Mucosa of descending colon (tissue), 3 donors: ENCODE results near the gene MEA1. TPM values are rescaled to one million over a fixed set of nuclear protein-coding genes. Genes with fewer than 3 reads are reported as not detected.

ENCODE experiments used
- ATAC-seq: fragments of 200-7000 bp; cut with Tn5 transposase; one replicate; pipeline ENCODE4 v1.9.1; 2020; ENCODE audit warnings: mild to moderate bottlenecking, moderate library complexity
- DNase-seq, 3 donors: peaks; one replicate each; pipeline ENCODE4 v3.0.0-alpha.2; 2020
- H3K36me3 ChIP-seq: fragments of 200-600 bp; one replicate; pipeline ENCODE4 v1.8.0; 2021; ENCODE audit warnings: low read depth, mild to moderate bottlenecking
- H3K4me1 ChIP-seq: fragments of 200-600 bp; one replicate; pipeline ENCODE4 v1.8.0; 2021; ENCODE audit warnings: low read depth, mild to moderate bottlenecking
- H3K4me3 ChIP-seq: fragments of 200-600 bp; one replicate; pipeline ENCODE4 v1.8.0; 2021; ENCODE audit warnings: mild to moderate bottlenecking
- H3K9me3 ChIP-seq: fragments of 200-600 bp; one replicate; pipeline ENCODE4 v1.8.0; 2021; ENCODE audit warnings: mild to moderate bottlenecking
- intact Hi-C, 2 donors: fragments of 100-400 bp; cut with DNase I in 1 of 2; cut with micrococcal nuclease in 1 of 2; formaldehyde crosslinking; loops; one replicate each; pipeline versions ENCODE4 v1.11.0 to v1.11.1; 2022; cut with DNase I, micrococcal nuclease
- total RNA-seq, 3 donors: library from RNA; stranded (reverse); fragmentation: NEBNext Ultra II Directional in 2 of 3; extraction: Animal tissue kit (Norgen Biotek cat#: 25700) in 2 of 3; gene quantifications; one replicate each; pipeline versions ENCODE4 v1.2.1 to v1.2.4, GENCODE V29; 2021 to 2023
- TF ChIP-seq, protein P1 (sequence below): fragments of 200-600 bp; IDR thresholded peaks from one replicate; pipeline ENCODE4 v1.8.0; 2022; ENCODE audit warnings: antibody characterized with exemption, mild to moderate bottlenecking
- donor health status: DM: no; HTN: no; CAD: no; lungs with moderate emphysema.
- donor health status: DM: no; HTN: no; CAD: no.
- donor health status: DM: no; HTN: yes; CAD: no.

MEA1 gene
- total RNA-seq, 3 donors from 2014 or later: 38.0 to 47.4 (median 39.1) TPM

DNA sequence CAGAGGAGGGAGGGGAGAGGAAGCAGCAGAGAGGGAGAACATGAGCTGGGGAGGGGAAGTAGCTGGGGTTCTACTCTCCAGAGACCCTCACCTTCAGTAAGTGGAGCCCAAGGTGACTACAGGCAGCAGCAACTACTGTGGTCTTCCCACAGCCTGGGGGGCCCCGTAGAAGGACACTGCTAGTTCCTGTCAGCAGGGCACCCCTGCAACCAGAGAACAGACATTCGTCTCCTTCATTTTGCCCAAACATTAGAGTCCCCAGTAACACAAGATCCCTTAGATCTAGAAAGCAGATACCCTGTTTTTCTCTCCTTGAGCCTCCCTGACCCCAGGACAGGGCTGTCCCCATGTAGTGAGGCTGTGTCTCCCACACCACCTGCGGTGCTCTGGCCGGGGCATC, 45.0 kb downstream of the MEA1 start:
- H3K4me3 ChIP-seq: no peak overlapping the region
- TF ChIP-seq, protein P1, sequence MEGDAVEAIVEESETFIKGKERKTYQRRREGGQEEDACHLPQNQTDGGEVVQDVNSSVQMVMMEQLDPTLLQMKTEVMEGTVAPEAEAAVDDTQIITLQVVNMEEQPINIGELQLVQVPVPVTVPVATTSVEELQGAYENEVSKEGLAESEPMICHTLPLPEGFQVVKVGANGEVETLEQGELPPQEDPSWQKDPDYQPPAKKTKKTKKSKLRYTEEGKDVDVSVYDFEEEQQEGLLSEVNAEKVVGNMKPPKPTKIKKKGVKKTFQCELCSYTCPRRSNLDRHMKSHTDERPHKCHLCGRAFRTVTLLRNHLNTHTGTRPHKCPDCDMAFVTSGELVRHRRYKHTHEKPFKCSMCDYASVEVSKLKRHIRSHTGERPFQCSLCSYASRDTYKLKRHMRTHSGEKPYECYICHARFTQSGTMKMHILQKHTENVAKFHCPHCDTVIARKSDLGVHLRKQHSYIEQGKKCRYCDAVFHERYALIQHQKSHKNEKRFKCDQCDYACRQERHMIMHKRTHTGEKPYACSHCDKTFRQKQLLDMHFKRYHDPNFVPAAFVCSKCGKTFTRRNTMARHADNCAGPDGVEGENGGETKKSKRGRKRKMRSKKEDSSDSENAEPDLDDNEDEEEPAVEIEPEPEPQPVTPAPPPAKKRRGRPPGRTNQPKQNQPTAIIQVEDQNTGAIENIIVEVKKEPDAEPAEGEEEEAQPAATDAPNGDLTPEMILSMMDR: no peak
- intact Hi-C loops: no loop called here
- no peaks in the 10 kb centered on the region for H3K36me3 ChIP-seq
- no peak for DNase-seq
- no peaks in the 10 kb centered on the region for H3K9me3 ChIP-seq
- no peaks in the 10 kb centered on the region for H3K4me1 ChIP-seq
- no peak for ATAC-seq

DNA sequence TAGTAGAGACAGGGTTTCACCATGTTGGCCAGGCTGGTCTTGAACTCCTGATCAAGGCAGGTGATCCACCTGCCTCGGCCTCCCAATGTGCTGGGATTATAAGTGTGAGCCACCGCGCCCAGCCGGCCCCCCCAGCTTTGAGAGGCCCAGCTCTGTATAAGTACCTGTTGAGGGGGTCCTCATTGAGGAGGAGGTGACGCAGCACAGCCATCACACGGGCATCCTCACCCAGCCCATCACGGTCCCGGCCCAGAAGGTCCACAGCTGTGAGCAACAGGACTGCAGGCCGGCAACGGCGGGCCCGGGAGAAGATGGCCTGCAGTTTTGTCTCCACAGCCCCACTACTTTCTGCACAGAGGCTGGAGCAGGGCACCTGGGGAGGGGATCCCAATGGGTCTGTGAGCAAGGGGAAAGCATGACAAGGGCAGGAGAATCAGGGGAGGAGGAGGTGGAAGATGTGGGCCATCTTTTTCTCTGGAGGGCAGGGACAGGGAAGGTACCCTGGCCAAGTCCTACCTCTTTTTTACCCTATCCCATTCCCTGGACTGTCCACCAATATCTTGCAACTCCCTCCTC, 45.5 kb downstream of the MEA1 start:
- TF ChIP-seq, protein P1: no peak
- no peak for DNase-seq
- H3K36me3 ChIP-seq: no peaks in the 10 kb centered on the region
- H3K4me3 ChIP-seq: no peak overlapping the region
- ATAC-seq: no peak
- H3K9me3 ChIP-seq: no peaks in the 10 kb centered on the region
- intact Hi-C loops: no loop called here
- H3K4me1 ChIP-seq: no peaks in the 10 kb centered on the region

DNA sequence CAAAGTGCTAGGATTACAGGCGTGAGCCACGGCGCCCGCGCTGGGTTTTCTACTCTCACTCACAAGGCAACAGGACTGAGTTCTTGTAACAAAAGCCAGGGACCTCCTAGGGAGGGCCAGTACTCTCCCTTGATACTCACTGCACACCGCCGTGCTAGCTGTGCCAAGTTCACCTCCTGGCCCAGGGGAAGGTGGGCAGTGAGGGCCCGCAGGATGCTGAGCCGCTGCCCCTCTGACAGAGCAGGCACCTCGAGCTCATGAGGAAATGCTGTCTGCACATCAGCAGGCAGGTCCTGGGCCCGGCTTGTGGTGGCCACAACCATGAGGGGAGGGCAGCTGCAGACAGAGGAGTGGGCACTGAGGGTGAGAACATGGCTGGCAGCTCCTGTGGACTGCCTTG, 46.5 kb downstream of the MEA1 start:
- no peak for DNase-seq
- no peaks in the 10 kb centered on the region for H3K4me1 ChIP-seq

DNA sequence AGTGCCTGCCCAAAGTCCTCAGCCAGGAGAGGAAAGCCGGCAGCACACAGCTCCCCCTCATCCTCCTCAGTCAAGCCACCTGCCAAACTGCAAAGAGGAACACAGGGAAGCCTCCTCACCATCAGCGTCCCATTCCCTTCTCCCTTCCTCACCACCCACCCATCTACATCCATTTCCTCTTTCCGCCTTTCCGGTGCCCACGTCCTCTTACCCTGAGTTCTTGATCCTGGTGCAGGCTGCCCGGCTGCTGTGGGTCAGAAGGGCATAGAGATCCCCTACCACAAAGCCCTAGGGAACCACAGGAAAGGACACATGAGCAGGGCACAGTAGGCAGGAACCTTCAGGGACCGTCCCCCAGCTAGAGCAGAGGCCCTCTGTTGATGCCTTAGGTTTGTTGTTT, 47.2 kb downstream of the MEA1 start:
- H3K36me3 ChIP-seq: no peaks in the 10 kb centered on the region

More for the DNA sequence above, 46.5 kb downstream of the MEA1 start:
- intact Hi-C loops: no loop called here
- Histone ChIP-seq H3K4me3 (no peak overlapping the region), H3K36me3 (no peaks in the 10 kb centered on the region), H3K9me3 (no peaks in the 10 kb centered on the region)
- TF ChIP-seq, protein P1: no peak
- ATAC-seq: no peak

DNA sequence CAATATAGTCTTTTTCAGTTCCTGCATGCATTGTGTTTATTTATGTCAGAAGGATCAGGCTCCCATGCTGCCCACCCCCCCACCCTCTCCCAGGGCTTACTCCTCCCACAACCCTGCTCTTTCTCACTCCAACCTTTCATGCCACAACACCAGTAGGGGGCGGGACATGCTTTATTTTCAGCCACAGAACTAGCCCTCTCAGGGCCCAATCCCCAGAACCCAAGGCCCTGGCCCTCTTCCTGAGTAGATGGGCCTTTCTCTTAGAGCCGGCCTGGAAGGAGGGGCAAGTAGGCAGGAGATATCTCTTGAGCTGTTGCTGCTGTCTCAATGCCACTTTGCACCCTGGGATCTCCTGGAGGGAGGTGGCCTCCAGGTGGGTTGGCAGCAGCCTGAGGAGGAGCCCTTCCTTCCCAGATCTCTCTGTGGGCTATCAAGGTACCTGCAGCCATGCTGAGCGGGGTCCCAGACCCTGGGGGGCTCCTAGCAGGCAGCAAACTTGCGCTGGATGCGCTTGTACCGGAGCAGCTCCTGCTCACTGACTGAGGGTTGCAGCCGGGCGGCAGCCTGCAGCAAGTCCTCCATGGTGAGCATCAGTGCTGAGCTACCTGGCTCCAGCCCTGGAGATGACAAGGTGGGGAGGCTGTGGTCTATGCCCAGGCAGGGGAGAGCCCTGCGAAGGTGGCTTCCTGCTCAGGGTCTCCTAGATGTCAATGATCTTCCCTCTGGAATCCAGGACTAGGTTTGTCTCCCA, 49.7 kb downstream of the MEA1 start:
- DNase-seq (peak in 1 of 3 donors; percentile 50), ATAC-seq (peak; percentile 29)
- Histone ChIP-seq H3K9me3 (no peaks in the 10 kb centered on the region), H3K4me1 (peaks cover 5% of the 10 kb centered on the region), H3K4me3 (no peak overlapping the region), H3K36me3 (no peaks in the 10 kb centered on the region)
- intact Hi-C loops: no loop called here
- TF ChIP-seq, protein P1: no peak

More for the DNA sequence above, 47.2 kb downstream of the MEA1 start:
- no peak for DNase-seq
- Histone ChIP-seq H3K4me3 (no peak overlapping the region), H3K9me3 (no peaks in the 10 kb centered on the region), H3K4me1 (no peaks in the 10 kb centered on the region)
- no peak for ATAC-seq
- intact Hi-C loops: no loop called here
- TF ChIP-seq, protein P1: no peak
